Esophagus (tissue), 2 donors: ENCODE measurements around the gene WNK2. TPM values are rescaled to one million over a fixed set of nuclear protein-coding genes. Genes with fewer than 3 reads are reported as not detected.

Experiments
- H3K27ac ChIP-seq, 2 donors: one replicate each; pipeline ENCODE4 v1.5.1; 2013; ENCODE audit warnings: low read depth in 2 of 2, mild to moderate bottlenecking in 2 of 2, inconsistent platforms in 1 of 2, low read length in 1 of 2, moderate library complexity in 1 of 2
- H3K27me3 ChIP-seq, 2 donors: one replicate each; pipeline ENCODE4 v1.6.1; 2013; ENCODE audit warnings: low read length in 2 of 2, control low read depth in 1 of 2, mild to moderate bottlenecking in 1 of 2; ENCODE audit not compliant: insufficient read depth in 2 of 2, control insufficient read depth in 1 of 2
- H3K36me3 ChIP-seq, 2 donors: one replicate each; pipeline ENCODE4 v1.6.1; 2013; ENCODE audit warnings: low read length in 1 of 2; ENCODE audit not compliant: control insufficient read depth in 2 of 2, insufficient read depth in 2 of 2
- H3K4me1 ChIP-seq, 2 donors: one replicate each; pipeline ENCODE4 v1.6.1; 2013; ENCODE audit warnings: low read length in 1 of 2; ENCODE audit not compliant: control insufficient read depth in 2 of 2, insufficient read depth in 2 of 2
- H3K4me3 ChIP-seq, 2 donors: one replicate each; pipeline ENCODE4 v1.5.1; 2013; ENCODE audit warnings: low read length in 2 of 2, mild to moderate bottlenecking in 2 of 2, low read depth in 1 of 2, moderate library complexity in 1 of 2
- H3K9me3 ChIP-seq, 2 donors: one replicate each; pipeline ENCODE4 v1.6.1; 2013; ENCODE audit warnings: mild to moderate bottlenecking in 2 of 2, low read depth in 1 of 2, low read length in 1 of 2, moderate library complexity in 1 of 2; ENCODE audit not compliant: control insufficient read depth in 2 of 2, insufficient read depth in 1 of 2
- WGBS, 2 donors: extraction: QIAGEN DNeasy Blood & Tissue Kit; methylation state at CpG; one replicate each; pipeline ENCODE4 v1.1.7; 2013; 5-methylcytosine and 5-hydroxymethylcytosine counted together
- polyA plus RNA-seq, 2 donors: library from polyadenylated mRNA; stranded (reverse); fragments of 200-250 nt; gene quantifications; one replicate each; pipeline ENCODE4 v1.2.3, GENCODE V29; 2013
- donor health status: healthy with polysubstance abuse.
- donor health status: Bipolar disorder and iron deficiency.

The WNK2 gene
- polyA plus RNA-seq, 2 donors: 2.1 to 3.4 TPM

GRCh38 chr9:93172666-93173364 lies 11.1 kb upstream of the WNK2 start:
- Histone ChIP-seq H3K9me3 (no peaks in the 10 kb centered on the region), H3K36me3 (no peaks in the 10 kb centered on the region), H3K27ac (no peak overlapping the region), H3K4me3 (no peak overlapping the region), H3K4me1 (peaks cover 0 to 3% of the 10 kb centered on the region in 2 donors), H3K27me3 (no peaks in the 10 kb centered on the region)
- 80 to 86% methylated on average over 20 of the region's 20 CpGs for WGBS, 2 donors

GRCh38 chr9:93173365-93174051 lies 10.4 kb upstream of the WNK2 start:
- H3K9me3 ChIP-seq: no peaks in the 10 kb centered on the region
- H3K4me1 ChIP-seq: no peaks in the 10 kb centered on the region
- no peak overlapping the region for H3K4me3 ChIP-seq
- H3K36me3 ChIP-seq: no peaks in the 10 kb centered on the region
- 74 to 80% methylated on average over 12 of the region's 12 CpGs for WGBS, 2 donors
- H3K27me3 ChIP-seq: no peaks in the 10 kb centered on the region
- no peak overlapping the region for H3K27ac ChIP-seq

- no peak overlapping the region for H3K27ac ChIP-seq
- peaks cover 0 to 3% of the 10 kb centered on the region in 2 donors for H3K9me3 ChIP-seq
- no peaks in the 10 kb centered on the region for H3K27me3 ChIP-seq
- no peak overlapping the region for H3K4me3 ChIP-seq
- WGBS, 2 donors: 71 to 82% methylated on average over 3 of the region's 3 CpGs
- H3K4me1 ChIP-seq: no peaks in the 10 kb centered on the region
- no peaks in the 10 kb centered on the region for H3K36me3 ChIP-seq
These were observed 9.0 kb upstream of the WNK2 start for GRCh38 chr9:93174976-93175375.

- Histone ChIP-seq H3K27ac (no peak overlapping the region), H3K4me1 (no peaks in the 10 kb centered on the region), H3K9me3 (peaks cover 0 to 3% of the 10 kb centered on the region in 2 donors), H3K36me3 (no peaks in the 10 kb centered on the region), H3K4me3 (no peak overlapping the region), H3K27me3 (no peaks in the 10 kb centered on the region)
- WGBS, 2 donors: 85 to 89% methylated on average over 6 of the region's 6 CpGs
These were observed 6.3 kb upstream of the WNK2 start for GRCh38 chr9:93177676-93178075.

GRCh38 chr9:93178851-93179786 lies 4.8 kb upstream of the WNK2 start:
- Histone ChIP-seq H3K36me3 (no peaks in the 10 kb centered on the region), H3K4me3 (no peak overlapping the region), H3K9me3 (peaks cover 0 to 3% of the 10 kb centered on the region in 2 donors), H3K27me3 (no peaks in the 10 kb centered on the region), H3K4me1 (peaks cover 0 to 10% of the 10 kb centered on the region in 2 donors), H3K27ac (no peak overlapping the region)
- WGBS, 2 donors: 83 to 89% methylated on average over 21 to 22 of the region's 22 CpGs

GRCh38 chr9:93180938-93181337 lies 3.0 kb upstream of the WNK2 start:
- H3K36me3 ChIP-seq: no peaks in the 10 kb centered on the region
- no peak overlapping the region for H3K27ac ChIP-seq
- WGBS, 2 donors: 75 to 76% methylated on average over 1 of the region's 1 CpG
- H3K9me3 ChIP-seq: peaks cover 0 to 3% of the 10 kb centered on the region in 2 donors
- H3K4me3 ChIP-seq: no peak overlapping the region
- peaks cover 0 to 12% of the 10 kb centered on the region in 2 donors for H3K4me1 ChIP-seq
- no peaks in the 10 kb centered on the region for H3K27me3 ChIP-seq

- 80 to 81% methylated on average over 5 of the region's 5 CpGs for WGBS, 2 donors
- H3K4me1 ChIP-seq: peaks cover 0 to 12% of the 10 kb centered on the region in 2 donors
- no peaks in the 10 kb centered on the region for H3K27me3 ChIP-seq
These were observed 2.1 kb upstream of the WNK2 start for GRCh38 chr9:93181672-93182435.

GRCh38 chr9:93182572-93182971 lies 1.4 kb upstream of the WNK2 start:
- H3K9me3 ChIP-seq: peaks cover 0 to 3% of the 10 kb centered on the region in 2 donors
- H3K27me3 ChIP-seq: no peaks in the 10 kb centered on the region
- no peak overlapping the region for H3K27ac ChIP-seq
- no peaks in the 10 kb centered on the region for H3K36me3 ChIP-seq
- WGBS, 2 donors: 55 to 61% methylated on average over 6 of the region's 6 CpGs
- peaks cover 0 to 12% of the 10 kb centered on the region in 2 donors for H3K4me1 ChIP-seq
- no peak overlapping the region for H3K4me3 ChIP-seq

More at GRCh38 chr9:93181672-93182435, 2.1 kb upstream of the WNK2 start:
- Histone ChIP-seq H3K4me3 (no peak overlapping the region), H3K27ac (no peak overlapping the region), H3K36me3 (no peaks in the 10 kb centered on the region), H3K9me3 (peaks cover 0 to 3% of the 10 kb centered on the region in 2 donors)
